Astrocyte (in vitro differentiated cells and primary cell): ENCODE data around the gene ARRB1.

ENCODE experiments used
- EZH2 ChIP-seq: IDR thresholded peaks from 2 replicates; pipeline ENCODE4 v1.6.1; 2012; ENCODE audit warnings: mild to moderate bottlenecking, low read length, inconsistent platforms; ENCODE audit not compliant: insufficient read depth
- TF ChIP-seq, protein P1 (sequence below): IDR thresholded peaks from 2 replicates; pipeline ENCODE4 v1.5.1; 2011; ENCODE audit warnings: low read depth, mild to moderate bottlenecking, inconsistent platforms, low read length, moderate library complexity; ENCODE audit not compliant: insufficient read depth

- TF ChIP-seq, protein P1, sequence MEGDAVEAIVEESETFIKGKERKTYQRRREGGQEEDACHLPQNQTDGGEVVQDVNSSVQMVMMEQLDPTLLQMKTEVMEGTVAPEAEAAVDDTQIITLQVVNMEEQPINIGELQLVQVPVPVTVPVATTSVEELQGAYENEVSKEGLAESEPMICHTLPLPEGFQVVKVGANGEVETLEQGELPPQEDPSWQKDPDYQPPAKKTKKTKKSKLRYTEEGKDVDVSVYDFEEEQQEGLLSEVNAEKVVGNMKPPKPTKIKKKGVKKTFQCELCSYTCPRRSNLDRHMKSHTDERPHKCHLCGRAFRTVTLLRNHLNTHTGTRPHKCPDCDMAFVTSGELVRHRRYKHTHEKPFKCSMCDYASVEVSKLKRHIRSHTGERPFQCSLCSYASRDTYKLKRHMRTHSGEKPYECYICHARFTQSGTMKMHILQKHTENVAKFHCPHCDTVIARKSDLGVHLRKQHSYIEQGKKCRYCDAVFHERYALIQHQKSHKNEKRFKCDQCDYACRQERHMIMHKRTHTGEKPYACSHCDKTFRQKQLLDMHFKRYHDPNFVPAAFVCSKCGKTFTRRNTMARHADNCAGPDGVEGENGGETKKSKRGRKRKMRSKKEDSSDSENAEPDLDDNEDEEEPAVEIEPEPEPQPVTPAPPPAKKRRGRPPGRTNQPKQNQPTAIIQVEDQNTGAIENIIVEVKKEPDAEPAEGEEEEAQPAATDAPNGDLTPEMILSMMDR = no peak
- no peak for TF ChIP-seq EZH2
These were observed 20.8 kb upstream of the ARRB1 start for GRCh38 chr11:75371949-75372876.
